ENCODE results near the gene ISX.

The ISX gene

DNA sequence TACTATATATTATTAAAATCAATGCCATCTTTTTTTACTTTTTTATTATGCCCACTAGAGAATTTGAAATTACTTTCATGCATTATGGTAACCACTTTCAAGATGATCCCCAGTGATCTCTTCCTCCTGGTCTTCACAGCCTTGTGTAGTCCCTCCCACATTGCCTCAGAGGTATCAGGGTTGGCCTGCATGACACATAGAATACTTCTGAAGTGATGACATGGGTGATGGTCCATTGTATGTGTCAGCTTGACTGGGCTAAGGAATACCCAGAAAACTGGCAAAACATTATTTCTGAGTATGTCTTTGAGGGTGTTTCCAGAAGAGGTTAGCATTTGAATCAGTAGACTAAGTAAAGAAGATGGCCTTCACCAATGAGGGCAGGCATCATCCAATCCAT, 14.2 kb upstream of the ISX start:
- DNase-seq (ENCODE audit: low read depth): no peak
- TF ChIP-seq, protein P1, sequence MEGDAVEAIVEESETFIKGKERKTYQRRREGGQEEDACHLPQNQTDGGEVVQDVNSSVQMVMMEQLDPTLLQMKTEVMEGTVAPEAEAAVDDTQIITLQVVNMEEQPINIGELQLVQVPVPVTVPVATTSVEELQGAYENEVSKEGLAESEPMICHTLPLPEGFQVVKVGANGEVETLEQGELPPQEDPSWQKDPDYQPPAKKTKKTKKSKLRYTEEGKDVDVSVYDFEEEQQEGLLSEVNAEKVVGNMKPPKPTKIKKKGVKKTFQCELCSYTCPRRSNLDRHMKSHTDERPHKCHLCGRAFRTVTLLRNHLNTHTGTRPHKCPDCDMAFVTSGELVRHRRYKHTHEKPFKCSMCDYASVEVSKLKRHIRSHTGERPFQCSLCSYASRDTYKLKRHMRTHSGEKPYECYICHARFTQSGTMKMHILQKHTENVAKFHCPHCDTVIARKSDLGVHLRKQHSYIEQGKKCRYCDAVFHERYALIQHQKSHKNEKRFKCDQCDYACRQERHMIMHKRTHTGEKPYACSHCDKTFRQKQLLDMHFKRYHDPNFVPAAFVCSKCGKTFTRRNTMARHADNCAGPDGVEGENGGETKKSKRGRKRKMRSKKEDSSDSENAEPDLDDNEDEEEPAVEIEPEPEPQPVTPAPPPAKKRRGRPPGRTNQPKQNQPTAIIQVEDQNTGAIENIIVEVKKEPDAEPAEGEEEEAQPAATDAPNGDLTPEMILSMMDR (conservative IDR thresholded peaks at IDR 0.05; ENCODE audit: low read depth, low read length): no peak
- no peak overlapping the region for H3K4me3 ChIP-seq (ENCODE audit: low read depth, low read length)

- no peak for DNase-seq (ENCODE audit: low read depth)
- TF ChIP-seq, protein P1 (conservative IDR thresholded peaks at IDR 0.05; ENCODE audit: low read depth, low read length): no peak
- no peak overlapping the region for H3K4me3 ChIP-seq (ENCODE audit: low read depth, low read length)
Observed at GRCh38 chr22:35053060-35053835, 12.7 kb upstream of the ISX start.

DNA sequence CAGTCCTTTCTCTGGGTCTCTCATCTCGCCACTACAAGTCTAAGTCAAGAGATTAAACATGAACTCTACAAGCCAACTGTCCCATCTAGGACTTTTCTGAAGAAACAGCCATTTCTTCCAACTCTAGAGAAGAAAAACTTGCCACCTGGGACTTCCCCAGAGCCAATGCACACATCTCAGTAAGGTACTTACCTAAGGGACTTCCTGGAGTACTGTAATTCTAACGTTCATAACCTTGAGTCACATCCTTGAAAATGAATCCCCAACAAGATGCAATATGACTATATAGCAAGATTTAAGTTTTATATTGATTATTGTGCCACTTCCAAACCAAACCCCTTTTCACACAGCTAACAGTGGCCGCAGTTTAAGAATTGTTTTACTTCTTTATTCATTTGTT, 11.9 kb upstream of the ISX start:
- no peak for DNase-seq (ENCODE audit: low read depth)
- TF ChIP-seq, protein P1 (conservative IDR thresholded peaks at IDR 0.05; ENCODE audit: low read depth, low read length): no peak
- no peak overlapping the region for H3K4me3 ChIP-seq (ENCODE audit: low read depth, low read length)

DNA sequence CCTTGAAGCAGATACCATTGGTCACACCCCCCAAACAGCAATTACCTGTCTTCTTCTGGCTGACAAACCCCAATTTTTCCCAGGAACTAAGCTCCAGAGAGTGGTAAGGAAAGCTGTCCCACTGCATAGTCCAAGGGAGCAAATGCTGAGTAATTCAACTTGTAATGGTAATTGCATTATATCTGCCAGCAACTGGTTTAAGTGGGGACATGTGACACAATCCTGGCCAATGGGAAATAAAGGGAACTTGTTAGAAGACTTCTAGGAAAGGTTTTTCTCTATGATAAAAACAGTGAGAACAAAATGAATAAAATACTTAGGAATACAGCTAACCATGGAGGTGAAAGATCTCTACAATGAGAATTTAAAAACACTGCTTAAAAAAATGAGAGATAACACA, 9.5 kb upstream of the ISX start:
- no peak overlapping the region for H3K4me3 ChIP-seq (ENCODE audit: low read depth, low read length)
- TF ChIP-seq, protein P1 (conservative IDR thresholded peaks at IDR 0.05; ENCODE audit: low read depth, low read length): no peak
- no peak for DNase-seq (ENCODE audit: low read depth)

- TF ChIP-seq, protein P1 (conservative IDR thresholded peaks at IDR 0.05; ENCODE audit: low read depth, low read length): no peak
- no peak overlapping the region for H3K4me3 ChIP-seq (ENCODE audit: low read depth, low read length)
- DNase-seq (ENCODE audit: low read depth): no peak
Observed at GRCh38 chr22:35057155-35057554, 8.8 kb upstream of the ISX start.

DNA sequence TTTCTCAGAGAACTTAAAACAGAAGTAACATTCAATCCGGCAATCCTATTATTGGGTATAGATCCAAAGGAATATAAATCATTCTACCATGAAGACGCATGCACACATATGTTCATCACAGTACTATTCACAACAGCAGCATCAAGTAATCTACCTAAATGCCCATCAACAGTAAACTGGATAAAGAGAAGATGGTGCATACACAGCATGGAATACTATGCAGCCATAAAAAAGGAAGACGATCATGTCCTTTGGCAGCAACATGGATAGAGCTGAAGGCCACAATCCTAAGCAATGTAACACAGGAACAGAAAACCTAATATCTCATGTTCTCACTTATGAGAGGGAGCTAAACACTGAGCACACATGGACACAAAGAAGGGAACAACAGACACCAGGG, 6.3 kb upstream of the ISX start:
- TF ChIP-seq, protein P1 (conservative IDR thresholded peaks at IDR 0.05; ENCODE audit: low read depth, low read length): no peak
- H3K4me3 ChIP-seq (ENCODE audit: low read depth, low read length): no peak overlapping the region
- no peak for DNase-seq (ENCODE audit: low read depth)

DNA sequence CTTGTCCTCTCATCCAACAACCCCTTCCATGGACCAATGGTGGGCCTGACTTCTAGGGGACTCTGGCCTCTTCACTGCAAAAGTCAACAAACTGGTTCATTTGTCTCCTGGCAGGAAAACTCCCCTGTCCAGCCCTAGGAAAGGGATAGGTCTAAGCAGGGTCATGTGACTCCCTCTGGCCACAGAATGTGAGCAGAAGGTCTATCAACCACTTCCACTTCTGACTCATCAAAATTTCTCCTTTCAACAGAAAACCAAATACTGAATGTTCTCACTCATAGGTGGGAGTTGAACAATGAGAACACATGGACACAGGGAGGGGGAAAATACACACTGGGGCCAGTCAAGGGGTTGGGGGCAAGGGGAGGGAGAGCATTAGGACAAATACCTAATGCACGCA, 1.3 kb upstream of the ISX start:
- no peak for DNase-seq (ENCODE audit: low read depth)
- TF ChIP-seq, protein P1 (conservative IDR thresholded peaks at IDR 0.05; ENCODE audit: low read depth, low read length): no peak
- no peak overlapping the region for H3K4me3 ChIP-seq (ENCODE audit: low read depth, low read length)

Data from choroid plexus epithelial cell (primary cell).